GM23248 (cell line): ENCODE measurements around the gene LYST.

Experiments used
- EZH2 ChIP-seq: fragments of 200-600 bp; sonication (generic); IDR thresholded peaks from 2 replicates; pipeline ENCODE4 v1.6.1; 2018; ENCODE audit warnings: antibody characterized with exemption, mild to moderate bottlenecking; ENCODE audit not compliant: insufficient read depth, poor library complexity, severe bottlenecking
- EZH2phosphoT487 ChIP-seq: fragments of 200-600 bp; sonication (generic); IDR thresholded peaks from 2 replicates; pipeline ENCODE4 v1.6.1; 2018; ENCODE audit warnings: antibody characterized with exemption, moderate library complexity, mild to moderate bottlenecking, low read depth; ENCODE audit not compliant: insufficient read depth

- no peak for TF ChIP-seq EZH2phosphoT487
- no peak for TF ChIP-seq EZH2
Observed at GRCh38 chr1:235864469-235864868, 2.2 kb downstream of the LYST start.
